Ramos (cell line): ENCODE measurements around the gene ARFIP2.
"Not testable (repeated sequence)": the region's sequence is repeated elsewhere in the genome, so short reads cannot be mapped to it uniquely, and the experiment has no call there.

ENCODE experiments used
- in situ Hi-C: fragments of 300-500 bp; cut with MboI; formaldehyde crosslinking; loops from one replicate; pipeline ENCODE4 v1.14.3; 2022; ENCODE audit warnings: low sequenced_read_pairs; ENCODE audit not compliant: unreplicated experiment

ARFIP2 gene

GRCh38 chr11:6481012-6481923 lies at the start of gene ARFIP2, which contains the start of gene TIMM10B:
Gene ARFIP2, minus strand, starts transcription at chr11:6481331. Its CDS starts 910 bp downstream, at chr11:6480421.
Gene TIMM10B, plus strand, starts transcription at chr11:6481501. Its CDS starts 16 bp downstream, at chr11:6481517.
- in situ Hi-C loops: no loop called here

- in situ Hi-C loops: no loop called here
Measured at GRCh38 chr11:6530848-6531247, 49.7 kb upstream of the ARFIP2 start.

- in situ Hi-C loops: no loop called here
Measured at GRCh38 chr11:6529266-6529665, 48.1 kb upstream of the ARFIP2 start.

GRCh38 chr11:6526411-6527135 lies 45.4 kb upstream of the ARFIP2 start:
- in situ Hi-C loops: no loop called here

- in situ Hi-C loops: no loop called here
Measured at GRCh38 chr11:6523253-6523652, 42.1 kb upstream of the ARFIP2 start.

- in situ Hi-C loops: not testable (repeated sequence)
Measured at GRCh38 chr11:6521946-6522345, 40.8 kb upstream of the ARFIP2 start.

GRCh38 chr11:6520265-6520664 lies 39.1 kb upstream of the ARFIP2 start:
- in situ Hi-C loops: no loop called here

- in situ Hi-C loops: no loop called here
Measured at GRCh38 chr11:6516865-6517264, 35.7 kb upstream of the ARFIP2 start.

GRCh38 chr11:6505577-6506240 lies 24.6 kb upstream of the ARFIP2 start:
- in situ Hi-C loops: no loop called here

- in situ Hi-C loops: no loop called here
Measured at GRCh38 chr11:6504166-6504565, 23.0 kb upstream of the ARFIP2 start.

- in situ Hi-C loops: no loop called here
Measured at GRCh38 chr11:6502382-6502781, 21.3 kb upstream of the ARFIP2 start.

- in situ Hi-C loops: no loop called here
Measured at GRCh38 chr11:6498544-6498943, 17.4 kb upstream of the ARFIP2 start.

GRCh38 chr11:6498121-6498520 lies 17.0 kb upstream of the ARFIP2 start:
- in situ Hi-C loops: no loop called here

- in situ Hi-C loops: no loop called here
Measured at GRCh38 chr11:6497069-6497839, 16.1 kb upstream of the ARFIP2 start, which contains the start of gene DNHD1. Gene DNHD1, plus strand, starts transcription at chr11:6497280. Its CDS starts 936 bp downstream, at chr11:6498216.

- in situ Hi-C loops: no loop called here
Measured at GRCh38 chr11:6489306-6489705, 8.2 kb upstream of the ARFIP2 start.

GRCh38 chr11:6488821-6489220 lies 7.7 kb upstream of the ARFIP2 start:
- in situ Hi-C loops: no loop called here

- in situ Hi-C loops: no loop called here
Measured at GRCh38 chr11:6488342-6488741, 7.2 kb upstream of the ARFIP2 start.

- in situ Hi-C loops: no loop called here
Measured at GRCh38 chr11:6486938-6487337, 5.8 kb upstream of the ARFIP2 start.

- in situ Hi-C loops: no loop called here
Measured at GRCh38 chr11:6486256-6486655, 5.1 kb upstream of the ARFIP2 start.

GRCh38 chr11:6485661-6486060 lies 4.5 kb upstream of the ARFIP2 start:
- in situ Hi-C loops: no loop called here
